T-helper 2 cell treated with Interferon-gamma antibody and Interleukin-4, amounts not matched to agents 100 ng/mL and 5 ng/mL, for 36 hours (primary cell): ENCODE results near the gene CCNY. TPM values are rescaled to one million over a fixed set of nuclear protein-coding genes. Genes with fewer than 3 reads are reported as not detected.

ENCODE experiments used
- intact Hi-C: fragments of 100-400 bp; cut with micrococcal nuclease; formaldehyde crosslinking; loops from one replicate; pipeline ENCODE4 v1.15.1; 2023
- total RNA-seq: library from RNA; stranded (reverse); gene quantifications from 2 replicates; pipeline ENCODE4 v1.2.3, GENCODE V29; 2022

The CCNY gene
- total RNA-seq, 1 donor from 2014 or later = 56.3 TPM

GRCh38 chr10:35546824-35547225 lies 210.5 kb downstream of the CCNY start:
- intact Hi-C loops = loop anchor here (10.0 kb wide), 1 partner anchor 212 kb away; the partner anchor contains the start of gene CCNY

DNA sequence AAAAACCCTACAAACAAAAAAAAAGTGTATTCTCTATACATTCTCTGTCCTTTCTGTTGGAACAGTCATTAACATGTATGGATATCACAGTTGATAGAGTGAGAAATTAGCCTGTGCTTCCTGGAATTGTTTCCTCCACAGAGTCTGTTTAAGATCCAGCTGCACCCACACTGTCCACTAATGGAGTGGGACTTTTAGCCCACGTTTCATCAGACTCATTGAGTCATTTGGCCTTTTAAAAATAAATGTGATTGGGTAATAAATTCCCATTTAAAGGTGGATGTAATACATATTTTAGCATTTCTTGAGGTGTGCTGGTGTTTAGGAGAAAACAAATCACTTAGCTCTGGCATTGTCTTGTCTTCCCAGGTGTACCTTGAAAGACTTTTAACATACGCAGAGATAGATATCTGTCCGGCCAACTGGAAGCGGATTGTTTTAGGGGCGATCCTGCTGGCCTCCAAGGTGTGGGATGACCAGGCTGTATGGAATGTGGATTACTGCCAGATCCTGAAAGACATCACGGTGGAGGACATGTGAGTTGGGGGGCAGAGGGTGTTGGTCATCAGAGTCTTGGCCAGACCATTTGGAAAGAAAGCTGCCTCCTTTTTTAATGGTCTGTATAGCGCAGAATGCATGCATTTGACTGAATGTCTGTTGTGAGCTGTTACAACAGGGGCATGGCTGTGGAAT lies 216.5 kb downstream of the CCNY start:
- intact Hi-C loops = no loop called here

- intact Hi-C loops = no loop called here
Observed at GRCh38 chr10:35554036-35554435, 217.7 kb downstream of the CCNY start.

DNA sequence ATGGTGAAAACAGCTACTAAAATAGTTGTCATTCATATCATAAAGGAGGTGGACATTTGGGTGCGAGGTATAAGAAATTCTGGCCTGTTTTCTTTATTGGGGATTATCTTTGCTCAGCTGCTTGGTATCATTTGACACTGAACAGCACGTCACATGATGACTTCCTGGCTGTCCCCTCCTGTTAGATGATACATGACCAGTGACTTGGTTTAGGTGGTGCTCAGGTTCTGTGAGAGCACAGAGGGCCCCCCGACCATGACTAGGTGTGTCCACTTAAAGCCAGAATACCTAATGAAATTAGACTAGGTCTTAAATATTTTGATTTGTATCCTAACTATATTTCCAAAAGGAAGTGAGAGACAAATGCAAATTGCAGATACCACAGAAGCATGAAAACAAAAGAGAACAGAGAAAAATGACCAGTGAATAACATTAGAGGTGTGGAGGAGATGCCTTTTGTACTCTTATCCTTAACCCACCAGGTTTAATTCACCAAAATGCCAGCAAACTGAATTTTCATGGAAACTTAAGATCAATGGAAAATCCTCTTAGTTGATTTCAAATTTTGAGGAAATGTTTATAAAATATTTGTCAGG lies 218.2 kb downstream of the CCNY start:
- intact Hi-C loops = no loop called here

DNA sequence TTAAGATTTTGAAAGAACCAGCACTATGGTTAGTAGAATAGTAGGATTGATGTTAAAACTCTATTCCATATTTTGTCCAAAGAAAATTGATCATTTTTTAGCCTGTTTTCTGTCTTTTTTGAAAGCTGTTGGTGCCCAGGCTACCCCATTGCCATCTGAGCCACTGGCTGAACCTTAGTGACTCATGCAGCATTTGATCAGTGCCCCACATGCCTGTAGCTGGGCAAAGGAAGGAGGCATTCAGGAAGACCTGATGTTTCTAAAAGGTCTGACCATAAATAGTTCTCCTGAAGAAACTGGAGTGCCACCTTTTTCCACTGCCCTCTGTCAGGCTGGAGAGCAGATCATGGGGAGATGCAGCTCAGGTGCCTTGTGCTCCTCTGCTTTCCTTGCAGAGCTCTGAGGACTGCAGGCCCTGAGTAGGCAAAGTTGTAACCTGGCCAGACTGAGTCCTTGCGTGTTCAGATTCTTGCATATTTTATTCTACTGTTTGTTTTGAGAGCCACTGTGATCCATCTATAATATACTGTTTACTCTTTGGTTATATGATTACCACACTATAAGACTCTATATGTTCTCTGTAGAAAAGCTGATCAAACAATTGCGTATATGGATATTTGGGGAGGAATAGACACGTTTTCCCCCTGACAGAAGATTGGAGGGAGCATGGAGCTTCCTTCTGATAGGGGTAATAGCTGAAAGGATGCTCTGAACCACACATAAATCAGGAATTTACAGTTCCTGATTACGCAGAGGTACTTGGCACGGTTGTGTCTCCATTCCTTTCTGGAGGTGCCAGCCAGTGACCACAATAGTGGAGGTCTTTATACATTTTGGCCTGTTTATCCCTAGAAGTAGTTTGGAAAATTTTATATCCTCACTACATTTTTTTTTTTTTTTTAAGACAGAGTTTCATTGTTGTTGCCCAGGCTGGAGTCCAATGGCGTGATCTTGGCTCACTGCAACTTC lies 219.9 kb downstream of the CCNY start:
- intact Hi-C loops = no loop called here

DNA sequence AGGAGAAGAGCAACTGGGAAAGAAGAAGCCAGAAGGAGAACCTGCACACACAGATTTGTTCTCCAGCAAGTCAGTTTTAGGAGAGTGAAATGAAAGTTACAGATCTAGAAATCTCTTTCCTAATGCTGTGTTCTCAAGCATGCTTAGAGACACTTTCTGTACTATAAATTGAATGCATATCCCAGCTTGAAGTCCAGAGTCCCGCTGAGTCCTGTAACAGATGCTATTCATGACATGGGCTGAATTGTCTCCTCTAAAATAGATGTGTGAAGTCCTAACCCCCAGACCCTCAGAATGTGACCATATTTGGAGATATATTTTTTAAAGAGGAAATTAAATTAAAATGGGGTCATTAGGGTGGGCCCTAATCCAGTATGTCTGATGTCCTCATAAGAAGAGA lies 222.0 kb downstream of the CCNY start:
- intact Hi-C loops = no loop called here

- intact Hi-C loops = no loop called here
Observed at GRCh38 chr10:35559416-35559815, 223.1 kb downstream of the CCNY start.

DNA sequence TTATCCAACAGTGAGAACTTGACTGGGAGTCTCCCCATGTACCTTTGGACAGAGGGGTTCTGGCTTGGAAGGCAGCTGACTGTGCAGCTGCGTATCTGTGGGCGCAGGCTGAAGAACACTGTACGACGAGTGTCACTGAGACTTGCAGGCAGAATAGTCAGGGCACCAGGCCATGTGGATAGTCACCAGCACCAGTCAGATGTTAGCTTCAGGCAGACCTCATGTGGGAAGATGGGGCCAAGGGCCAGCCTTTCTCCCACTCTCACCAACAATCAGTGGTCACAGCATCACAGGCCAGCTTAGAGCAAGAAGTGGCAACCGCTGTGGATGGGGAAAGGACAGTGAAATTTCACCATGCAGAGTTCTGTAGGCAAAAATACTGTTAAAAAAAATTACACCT lies 225.4 kb downstream of the CCNY start:
- intact Hi-C loops = loop anchor here (2.0 kb wide), 1 partner anchor 441 kb away; no protein-coding TSS in a partner anchor

DNA sequence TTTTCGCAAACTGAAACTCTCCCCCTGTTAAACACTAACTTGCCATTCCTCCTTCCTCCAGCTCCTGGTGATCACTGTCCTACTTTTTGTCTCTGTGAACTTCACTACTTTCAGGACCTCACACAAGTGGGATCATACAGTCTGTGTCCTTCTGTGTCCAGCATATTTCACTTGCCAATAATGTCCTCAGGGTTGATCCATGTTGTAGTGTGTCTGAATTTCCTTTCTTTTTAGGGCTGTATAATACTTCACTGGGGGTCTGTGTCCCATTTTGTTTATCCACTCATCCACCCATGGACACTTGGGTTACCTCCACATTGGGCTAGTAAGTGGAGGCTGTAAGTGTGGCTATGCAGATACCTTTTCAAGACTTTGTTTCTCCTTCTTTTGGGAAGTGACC lies 226.1 kb downstream of the CCNY start:
- intact Hi-C loops = loop anchor here (2.0 kb wide), 1 partner anchor 442 kb away; no protein-coding TSS in a partner anchor

DNA sequence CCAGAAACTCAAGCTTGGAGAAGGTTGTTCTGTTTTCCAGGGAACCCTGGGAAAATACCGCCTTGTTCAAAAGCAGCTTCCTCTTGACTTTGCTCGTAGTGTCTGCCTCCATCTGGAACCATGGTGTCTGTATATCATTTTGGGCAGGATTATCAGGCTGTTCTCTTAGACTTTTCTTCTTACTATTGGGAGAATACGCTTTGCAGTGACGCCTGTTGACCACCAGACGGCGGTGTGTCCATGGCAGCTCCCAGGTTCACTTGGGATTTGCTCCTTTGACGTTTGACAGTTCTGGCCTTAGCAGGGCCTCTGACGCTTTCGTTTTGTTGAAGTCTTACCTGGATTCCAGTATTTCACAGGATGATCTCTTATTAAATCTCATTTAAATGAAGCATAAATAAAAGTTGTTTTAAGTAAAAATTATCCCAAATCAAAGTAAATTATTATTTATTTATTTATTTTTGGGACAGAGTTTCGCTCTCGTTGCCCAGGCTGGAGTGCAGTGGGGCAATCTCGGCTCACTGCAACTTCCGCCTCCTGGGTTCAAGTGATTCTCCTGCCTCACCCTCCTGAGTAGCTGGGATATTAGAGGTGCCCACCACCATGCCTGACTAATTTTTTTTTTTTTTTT lies 227.1 kb downstream of the CCNY start:
- intact Hi-C loops = loop anchor here (2.0 kb wide), 1 partner anchor 443 kb away; no protein-coding TSS in a partner anchor

DNA sequence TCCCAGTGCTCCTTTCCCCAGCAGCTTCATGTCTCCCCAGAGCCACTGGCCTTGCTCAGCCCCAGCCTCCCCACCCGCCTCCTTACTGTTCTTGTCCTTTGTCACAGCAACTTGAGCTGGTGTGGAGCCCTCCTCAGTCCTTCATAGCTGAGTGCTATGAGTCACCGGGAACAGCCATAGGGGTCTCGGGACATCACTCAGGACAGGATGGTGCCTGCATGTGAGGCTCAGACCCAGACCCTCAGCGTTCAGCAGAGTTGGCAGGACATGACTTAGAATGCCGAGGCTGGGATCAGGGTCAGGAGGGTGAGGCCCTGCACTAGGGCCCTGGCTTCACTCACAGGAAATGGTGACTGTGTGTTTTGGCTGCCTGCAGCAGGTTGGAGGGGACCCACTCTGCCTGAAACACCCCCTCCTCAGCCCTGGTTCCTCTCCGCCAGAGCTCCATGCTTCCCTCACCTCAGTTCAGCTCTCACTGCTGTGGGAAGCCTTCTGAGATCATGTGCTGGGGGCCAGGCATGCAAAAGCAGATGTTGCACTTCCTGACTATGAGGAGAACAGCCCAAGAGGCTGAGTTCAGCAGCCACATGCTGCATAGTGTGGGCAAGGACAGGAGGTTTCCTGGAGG lies 228.1 kb downstream of the CCNY start:
- intact Hi-C loops = no loop called here

DNA sequence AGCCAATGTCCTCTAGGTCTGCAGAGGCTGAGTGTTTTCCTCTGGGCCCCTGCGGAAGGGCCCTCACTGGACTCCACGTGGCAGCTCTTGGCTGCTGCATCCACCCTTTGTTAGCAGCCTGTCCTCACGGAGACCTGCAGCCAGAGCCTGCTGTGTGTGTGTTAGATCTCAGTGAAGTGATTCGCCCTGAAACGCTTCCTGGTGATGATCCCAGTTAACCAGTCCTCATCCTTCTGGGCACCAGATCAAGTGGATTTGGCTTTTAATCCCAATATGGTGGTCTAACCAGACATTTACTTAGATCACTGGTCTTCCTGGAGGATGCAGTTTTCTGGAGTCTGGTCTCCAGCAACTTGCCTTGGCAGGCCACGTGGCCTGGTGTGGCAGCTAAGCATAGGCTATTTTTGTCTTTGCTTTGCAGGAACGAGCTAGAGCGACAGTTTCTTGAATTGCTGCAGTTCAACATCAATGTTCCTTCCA lies 229.3 kb downstream of the CCNY start:
- intact Hi-C loops = no loop called here

- intact Hi-C loops = no loop called here
Observed at GRCh38 chr10:35567951-35568350, 231.6 kb downstream of the CCNY start.

- intact Hi-C loops = no loop called here
Observed at GRCh38 chr10:35568483-35569015, 232.2 kb downstream of the CCNY start.

DNA sequence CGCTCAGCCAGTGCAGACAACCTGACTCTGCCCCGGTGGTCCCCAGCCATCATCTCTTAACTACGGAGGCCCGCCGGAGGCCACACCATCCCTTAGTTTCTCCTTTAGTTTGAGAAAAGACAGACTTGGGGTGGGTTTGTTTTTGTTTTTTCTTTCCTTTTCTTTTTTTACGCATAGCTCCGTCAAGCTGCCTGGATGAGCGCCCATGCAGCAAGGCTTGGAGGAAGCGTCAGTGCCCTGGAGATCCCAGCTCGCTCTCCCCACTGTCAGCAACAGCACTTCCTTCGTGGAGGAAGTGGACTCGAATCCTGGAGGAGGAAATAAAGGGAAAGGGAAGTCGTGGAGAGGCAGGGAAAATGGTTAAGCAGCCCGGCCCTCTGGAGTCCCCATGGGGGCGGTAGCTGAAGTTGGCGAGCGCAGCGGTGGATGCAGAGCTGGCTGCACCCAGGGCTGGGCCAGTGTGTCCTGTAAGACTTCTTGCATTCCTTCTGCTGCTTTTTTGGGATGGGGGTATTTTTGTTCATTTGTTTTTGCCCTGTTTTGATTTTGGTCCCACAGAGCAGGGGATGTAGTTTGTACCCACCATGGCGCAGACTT lies 232.9 kb downstream of the CCNY start:
- intact Hi-C loops = no loop called here

GRCh38 chr10:35569836-35570235 lies 233.5 kb downstream of the CCNY start:
- intact Hi-C loops = no loop called here

GRCh38 chr10:35570397-35570796 lies 234.1 kb downstream of the CCNY start:
- intact Hi-C loops = no loop called here

- intact Hi-C loops = no loop called here
Observed at GRCh38 chr10:35572583-35572982, 236.3 kb downstream of the CCNY start.

DNA sequence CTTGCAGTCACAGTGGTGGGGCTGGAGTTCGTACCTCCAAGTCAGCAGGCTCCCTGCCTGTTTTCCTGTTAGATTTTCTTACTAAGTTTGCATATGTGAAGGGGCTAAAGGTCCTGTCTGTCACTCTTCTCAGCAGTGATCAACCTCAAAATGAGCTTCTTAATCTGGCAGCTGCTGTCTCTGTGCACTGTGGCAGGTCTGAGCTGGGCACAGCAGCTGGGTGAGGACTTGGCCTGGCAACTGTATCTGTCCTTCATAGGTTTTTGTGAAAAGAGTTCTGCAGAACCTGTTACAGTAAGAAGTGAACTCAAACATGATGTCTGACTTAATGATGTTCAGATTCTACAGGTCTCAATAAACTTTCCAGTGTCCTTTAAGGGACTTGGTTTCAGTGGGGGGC lies 237.5 kb downstream of the CCNY start:
- intact Hi-C loops = no loop called here

DNA sequence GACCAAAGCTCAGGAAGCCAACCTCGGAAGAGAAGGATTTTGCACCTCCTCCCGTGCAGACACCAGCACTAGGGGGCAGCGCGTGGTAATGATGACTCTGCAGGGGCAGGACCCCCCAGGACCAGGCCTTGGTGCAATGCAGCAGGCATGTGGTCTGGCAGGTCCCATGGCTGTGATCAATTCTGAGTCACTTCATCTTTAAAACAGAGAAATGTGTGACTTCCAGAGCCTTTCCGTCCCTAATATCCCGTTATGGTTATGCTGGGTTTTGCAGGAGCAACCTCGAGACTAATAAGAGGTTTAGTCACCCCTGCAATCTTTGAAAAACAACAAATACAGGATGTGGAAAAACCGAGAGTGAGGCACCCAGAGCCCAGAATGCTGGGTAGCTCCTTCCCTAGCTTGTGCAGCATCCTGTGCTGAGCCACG lies 238.6 kb downstream of the CCNY start:
- intact Hi-C loops = no loop called here
